ENCODE data around the gene GALNTL6. TPM values are rescaled to one million over a fixed set of nuclear protein-coding genes. Genes with fewer than 3 reads are reported as not detected.

The GALNTL6 gene
- total RNA-seq, 1 experiment from 2014 or later: not detected

- Histone ChIP-seq H3K18ac (ENCODE audit: insufficient read length, low read depth, low read length) (no peak overlapping the region), H3K4me1 (ENCODE audit: insufficient read depth, low read length) (no peaks in the 10 kb centered on the region), H3K14ac (ENCODE audit: insufficient read depth, low read length) (no peak overlapping the region), H3K79me1 (ENCODE audit: insufficient read depth, low read depth, low read length, poor library complexity, severe bottlenecking) (no peaks in the 10 kb centered on the region), H2AK5ac (ENCODE audit: insufficient read length, low read length) (no peak overlapping the region), H3T11ph (ENCODE audit: low read length) (no peak overlapping the region), H3K4me2 (ENCODE audit: insufficient read depth, insufficient read length, low read length) (no peak overlapping the region), H3K9me3 (ENCODE audit: control insufficient read depth, low read depth, low read length) (no peaks in the 10 kb centered on the region), H4K20me1 (ENCODE audit: control insufficient read depth, insufficient read depth, insufficient read length) (no peaks in the 10 kb centered on the region), H2AFZ (ENCODE audit: low read length) (no peak overlapping the region), H2BK15ac (ENCODE audit: low read depth, low read length) (no peak overlapping the region), H2BK120ac (ENCODE audit: low read depth, low read length, poor library complexity, severe bottlenecking) (no peak overlapping the region), H3K4ac (ENCODE audit: low read depth, low read length) (no peak overlapping the region), H3K9ac (ENCODE audit: extremely low read depth, insufficient read length, low read length) (no peak overlapping the region), H3K23me2 (ENCODE audit: insufficient read length, low read depth, low read length, poor library complexity, severe bottlenecking) (no peaks in the 10 kb centered on the region), H3K79me2 (ENCODE audit: insufficient read depth, low read length) (no peaks in the 10 kb centered on the region), H4K5ac (ENCODE audit: insufficient read length, low read depth, low read length) (no peak overlapping the region), H3K27ac (ENCODE audit: insufficient read length, low read depth, low read length) (no peak overlapping the region), H4K8ac (replicated peaks; ENCODE audit: insufficient read length, low read depth, low read length) (no peak overlapping the region), H2BK20ac (ENCODE audit: low read depth, low read length, poor library complexity, severe bottlenecking) (no peak overlapping the region), H3K56ac (ENCODE audit: insufficient read length, low read depth, low read length) (no peak overlapping the region), H2BK12ac (ENCODE audit: insufficient read length, low read depth, low read length) (no peak overlapping the region), H4K91ac (ENCODE audit: insufficient read length, low read depth, low read length) (no peak overlapping the region), H3K23ac (ENCODE audit: insufficient read length, low read depth, low read length) (no peak overlapping the region), H2BK5ac (ENCODE audit: insufficient read length, low read length) (no peak overlapping the region), H3K27me3 (ENCODE audit: insufficient read depth, low read length) (no peaks in the 10 kb centered on the region)
- Mint-ChIP-seq H3K27me3 (ENCODE audit: low read depth) (no peaks in the 10 kb centered on the region), H3K4me3 (no peak overlapping the region), H3K9me3 (no peaks in the 10 kb centered on the region), H3K36me3 (ENCODE audit: insufficient read depth in 1 of 3, low read depth in 3 of 3) (no peaks in the 10 kb centered on the region), H3K27ac (no peak overlapping the region), H3K4me1 (no peaks in the 10 kb centered on the region)
- WGBS (ENCODE audit: extremely low coverage, insufficient read length, low lambda C conversion rate): no CpG with 5 or more reads among the region's 1 CpG
- no peak for DNase-seq
- no peak for TF ChIP-seq CTCF (conservative IDR thresholded peaks at IDR 0.05)
These were observed 708.0 kb downstream of the GALNTL6 start for GRCh38 chr4:172521248-172521647.
